CD1c-positive myeloid dendritic cell (primary cell): ENCODE data around the gene TRMT10B.
A peak's percentile ranks its signal among the peaks of the same experiment; 100 is the strongest.
"Not testable (repeated sequence)": the region's sequence is repeated elsewhere in the genome, so short reads cannot be mapped to it uniquely, and the experiment has no call there.

Experiments used
- DNase-seq: peaks from one replicate; pipeline ENCODE4 v3.0.0-alpha.2; 2016; ENCODE audit errors: extremely low spot score

TRMT10B gene

DNA sequence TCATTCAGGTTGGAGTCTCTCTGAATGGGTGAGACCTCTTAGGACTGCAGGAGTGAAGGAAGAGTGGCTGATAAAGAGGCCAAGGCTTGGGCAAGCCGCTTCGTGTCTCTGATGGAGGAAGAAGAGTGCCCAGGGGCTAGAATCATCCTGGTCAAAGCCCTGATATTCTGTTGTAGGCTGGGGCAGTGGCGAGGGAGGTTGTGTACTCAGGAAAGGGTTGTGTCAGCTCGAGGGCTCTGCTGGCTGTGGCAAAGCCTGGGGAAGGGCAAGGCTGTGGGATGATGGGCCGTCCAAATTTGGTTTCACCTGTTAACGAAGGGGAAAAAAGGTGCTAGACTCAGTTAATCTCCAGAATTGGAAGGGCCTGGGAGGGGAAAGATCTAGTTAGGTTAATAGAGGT lies 2.4 kb upstream of the TRMT10B start:
- no peak for DNase-seq

DNA sequence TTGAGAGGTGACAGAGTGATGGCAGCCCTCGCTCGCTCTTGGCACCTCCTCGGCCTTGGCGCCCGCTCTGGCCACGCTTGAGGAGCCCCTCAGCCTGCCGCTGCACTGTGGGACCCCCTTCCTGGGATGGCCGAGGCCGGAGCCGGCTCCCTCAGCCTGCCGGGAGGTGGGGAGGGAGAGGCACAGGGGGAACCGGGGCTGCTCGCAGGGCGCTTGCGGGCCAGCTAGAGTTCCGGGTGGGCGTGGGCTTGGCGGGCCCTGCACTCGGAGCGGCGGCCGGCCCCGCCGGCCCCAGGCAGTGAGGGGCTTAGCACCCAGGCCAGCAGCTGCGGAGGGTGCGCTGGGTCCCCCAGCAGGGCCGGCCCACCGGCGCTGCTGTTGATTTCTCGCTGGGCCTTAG lies 1.9 kb upstream of the TRMT10B start:
- DNase-seq: not testable (repeated sequence)

DNA sequence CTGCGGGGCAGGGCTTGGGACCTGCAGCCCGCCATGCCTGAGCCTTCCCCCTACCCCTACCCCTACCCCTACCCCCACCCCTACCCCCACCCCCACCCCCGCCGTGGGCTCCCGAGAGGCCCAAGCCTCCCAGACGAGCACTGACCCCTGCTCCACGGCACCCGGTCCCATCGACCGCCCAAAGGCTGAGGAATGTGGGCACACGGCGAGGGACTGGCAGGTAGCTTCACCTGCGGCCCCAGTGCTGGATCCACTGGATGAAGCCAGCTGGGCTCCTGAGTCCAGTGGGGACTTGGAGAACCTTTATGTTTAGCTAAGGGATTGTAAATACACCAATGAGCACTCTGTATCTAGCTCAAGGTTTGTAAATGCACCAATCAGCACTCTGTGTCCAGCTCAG lies 1.5 kb upstream of the TRMT10B start:
- not testable (repeated sequence) for DNase-seq

DNA sequence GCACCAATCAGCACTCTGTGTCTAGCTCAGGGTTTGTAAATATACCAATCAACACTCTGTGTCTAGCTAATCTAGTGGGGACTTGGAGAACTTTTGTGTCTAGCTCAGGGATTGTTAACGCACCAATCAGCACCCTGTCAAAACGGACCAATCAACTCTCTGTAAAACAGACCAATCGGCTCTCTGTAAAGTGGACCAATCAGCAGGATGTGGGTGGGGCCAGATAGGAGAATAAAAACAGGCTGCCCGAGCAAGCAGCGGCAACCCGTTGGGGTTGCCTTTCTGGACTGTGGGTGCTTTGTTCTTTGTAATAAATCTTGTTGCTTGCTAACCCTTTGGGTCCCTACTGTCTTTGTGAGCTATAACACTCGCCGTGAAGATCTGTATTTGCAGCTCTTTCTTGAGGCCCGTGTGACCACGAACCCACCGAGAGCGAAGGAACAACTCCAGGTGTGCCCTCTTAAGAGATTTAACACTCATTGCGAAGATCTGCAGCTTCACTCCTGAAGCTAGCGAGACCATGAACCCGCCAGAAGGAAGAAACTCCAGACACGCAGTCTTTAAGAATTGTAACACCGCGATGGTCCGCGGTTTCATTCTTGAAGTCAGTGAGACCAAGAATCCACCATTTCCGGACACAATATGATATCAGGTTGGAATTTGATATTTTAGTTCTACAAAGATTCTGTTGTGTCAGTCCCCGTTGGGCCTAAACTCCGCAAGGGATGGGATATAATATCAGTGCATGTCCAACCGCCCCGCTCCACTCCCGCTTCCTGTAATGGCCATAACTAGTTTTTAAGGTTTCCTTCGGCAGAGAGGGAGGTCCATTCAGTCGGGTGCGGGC lies 740 bp upstream of the TRMT10B start:
- no peak for DNase-seq

DNA sequence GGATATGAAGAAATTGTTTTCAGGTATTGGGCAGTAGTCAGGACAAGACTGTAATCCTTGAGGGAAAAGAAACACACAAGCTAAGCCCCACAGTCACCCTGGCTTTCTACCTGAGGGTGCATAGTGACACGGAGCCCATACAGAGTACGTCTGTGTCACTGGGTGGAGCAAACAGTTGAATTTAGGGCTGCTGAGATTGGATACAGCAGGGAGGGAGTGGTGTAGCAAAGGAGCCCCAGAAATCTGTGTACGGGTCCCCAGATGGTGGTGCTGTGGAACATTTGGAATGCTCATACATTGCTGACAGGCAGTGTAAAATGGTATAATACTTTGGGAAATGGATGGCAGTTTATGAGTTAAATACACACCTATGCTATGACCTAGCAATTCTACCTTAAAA lies 5.1 kb downstream of the TRMT10B start:
- no peak for DNase-seq

DNA sequence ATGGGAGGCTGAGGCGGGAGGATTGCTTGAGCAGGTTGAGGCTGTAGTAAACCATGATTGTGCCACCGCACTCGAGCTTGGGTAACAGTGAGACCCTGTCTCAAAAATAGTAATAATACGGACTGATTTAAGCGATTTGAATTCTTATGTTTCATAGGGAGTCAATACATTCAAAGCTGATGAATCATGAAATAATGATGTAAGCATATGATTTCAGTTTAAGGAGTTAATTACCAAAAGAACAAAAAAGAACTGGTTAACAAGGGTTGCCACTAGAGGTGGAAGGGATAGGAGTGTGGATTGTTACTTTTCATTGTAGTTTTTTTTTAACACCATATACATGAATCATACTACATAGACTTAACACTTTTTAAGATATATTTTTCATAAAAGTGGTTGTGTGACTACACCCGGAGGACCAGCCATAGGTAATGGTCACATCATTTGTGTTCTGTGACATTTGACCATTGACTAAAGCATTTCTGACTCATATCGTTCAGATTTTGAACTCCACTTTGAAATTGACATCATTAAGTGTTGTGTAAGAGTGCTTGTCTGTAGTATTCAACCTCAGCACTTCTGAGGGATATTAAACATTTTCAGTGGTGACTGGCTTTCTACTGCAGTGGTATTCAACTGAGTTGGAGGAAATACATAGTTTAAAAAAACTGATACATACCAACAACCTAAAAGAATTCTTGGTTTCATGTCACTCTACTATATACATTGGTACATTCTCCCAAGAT lies 7.0 kb downstream of the TRMT10B start:
- no peak for DNase-seq

DNA sequence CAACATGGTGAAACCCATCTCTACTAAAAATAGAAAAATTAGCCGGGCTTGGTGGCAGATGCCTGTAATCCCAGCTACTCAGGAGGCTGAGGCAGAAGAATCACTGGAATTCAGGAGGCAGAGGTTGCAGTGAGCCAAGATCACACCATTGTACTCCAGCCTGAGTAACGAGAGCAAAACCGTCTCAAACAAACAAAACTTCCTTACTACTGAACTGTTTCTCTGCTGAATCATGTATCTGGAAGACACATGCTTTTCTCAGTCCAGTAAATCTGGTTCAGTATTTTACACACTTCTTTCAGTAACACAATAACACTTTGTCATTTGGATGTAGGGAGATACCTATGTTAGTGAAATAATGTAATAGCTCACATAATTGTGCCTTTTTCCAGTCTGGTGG lies 7.9 kb downstream of the TRMT10B start:
- DNase-seq: no peak

DNA sequence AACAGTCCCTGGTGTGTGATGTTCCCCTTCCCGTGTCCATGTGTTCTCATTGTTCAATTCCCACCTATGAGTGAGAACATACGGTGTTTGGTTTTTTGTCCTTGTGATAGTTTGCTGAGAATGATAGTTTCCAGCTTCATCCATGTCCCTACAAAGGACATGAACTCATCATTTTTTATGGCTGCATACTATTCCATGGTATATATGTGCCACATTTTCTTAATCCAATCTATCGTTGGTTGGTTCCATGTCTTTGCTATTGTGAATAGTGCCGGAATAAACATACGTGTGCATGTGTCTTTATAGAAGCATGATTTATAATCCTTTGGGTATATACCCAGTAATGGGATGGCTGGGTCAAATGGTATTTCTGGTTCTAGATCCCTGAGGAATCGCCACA lies 11.7 kb downstream of the TRMT10B start:
- DNase-seq: not testable (repeated sequence)

DNA sequence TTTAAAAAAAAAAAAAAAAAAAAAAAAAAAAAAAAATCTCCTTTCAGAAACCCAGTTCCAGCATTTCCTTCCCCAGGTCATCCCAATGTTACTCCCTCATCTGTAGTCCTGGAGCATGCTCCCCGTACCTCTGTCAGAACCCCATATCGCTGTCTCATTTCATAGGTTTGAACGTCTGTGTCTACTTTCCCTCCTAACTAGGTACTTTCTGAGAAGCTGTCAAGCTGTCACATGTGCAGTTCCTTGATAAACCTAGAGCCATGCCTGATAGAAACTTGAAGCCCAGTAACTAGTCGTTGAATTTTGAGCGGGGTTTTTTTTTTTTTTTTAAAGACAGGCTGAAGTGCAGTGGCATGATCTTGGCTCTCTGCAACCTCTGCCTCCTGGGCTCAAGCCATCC lies 15.7 kb downstream of the TRMT10B start:
- DNase-seq: no peak

DNA sequence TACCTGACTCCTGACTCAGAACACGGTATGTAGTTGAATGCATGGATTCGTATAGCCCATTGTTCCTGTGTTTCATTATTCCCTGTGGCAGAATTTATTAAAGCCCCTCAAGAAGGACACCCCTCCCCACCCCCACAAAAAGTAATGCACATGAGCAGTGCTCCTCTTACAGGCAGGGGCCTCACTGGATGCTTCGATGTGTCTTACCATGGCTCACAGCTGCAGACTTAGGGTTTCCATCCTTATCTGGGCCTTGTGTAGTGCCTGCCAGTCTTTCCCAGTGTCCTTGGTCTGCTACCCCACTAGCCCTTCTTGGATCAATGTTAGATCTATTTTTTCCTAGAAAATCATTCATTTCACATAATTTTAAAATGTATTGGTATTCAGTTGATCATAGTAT lies 16.4 kb downstream of the TRMT10B start:
- DNase-seq: no peak

DNA sequence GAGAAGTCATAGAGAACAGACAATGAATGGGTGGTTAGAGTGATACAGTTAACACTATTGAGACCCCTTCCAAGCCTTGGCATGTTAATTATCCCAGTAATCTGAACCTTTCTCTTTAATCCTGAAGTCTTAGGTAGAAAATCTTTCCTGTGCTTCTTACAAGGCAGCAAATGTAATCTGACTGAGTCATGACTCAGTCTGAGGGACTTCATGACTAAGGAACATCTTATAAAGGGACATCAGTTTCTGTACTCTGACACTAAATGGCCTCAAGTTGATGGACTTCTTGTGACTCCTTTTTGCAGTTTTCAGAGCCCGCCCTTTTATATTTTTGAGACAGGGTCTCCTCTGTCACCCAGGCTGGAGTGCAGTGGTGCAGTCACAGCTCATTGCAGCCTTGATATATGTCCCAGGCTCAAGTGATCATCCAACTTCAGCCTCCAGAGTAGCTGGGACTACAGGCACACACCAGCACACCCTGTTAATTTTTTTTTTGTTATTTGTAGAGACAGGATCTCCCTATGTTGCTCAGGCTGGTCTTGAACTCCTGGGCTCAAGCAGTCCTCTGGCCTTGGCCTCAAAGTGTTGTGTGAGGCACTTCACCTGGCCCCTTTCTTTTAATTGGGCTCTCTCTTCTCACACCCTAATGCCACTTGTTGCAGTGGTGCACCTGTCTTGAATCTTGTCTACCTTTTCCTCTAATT lies 21.8 kb downstream of the TRMT10B start:
- no peak for DNase-seq

DNA sequence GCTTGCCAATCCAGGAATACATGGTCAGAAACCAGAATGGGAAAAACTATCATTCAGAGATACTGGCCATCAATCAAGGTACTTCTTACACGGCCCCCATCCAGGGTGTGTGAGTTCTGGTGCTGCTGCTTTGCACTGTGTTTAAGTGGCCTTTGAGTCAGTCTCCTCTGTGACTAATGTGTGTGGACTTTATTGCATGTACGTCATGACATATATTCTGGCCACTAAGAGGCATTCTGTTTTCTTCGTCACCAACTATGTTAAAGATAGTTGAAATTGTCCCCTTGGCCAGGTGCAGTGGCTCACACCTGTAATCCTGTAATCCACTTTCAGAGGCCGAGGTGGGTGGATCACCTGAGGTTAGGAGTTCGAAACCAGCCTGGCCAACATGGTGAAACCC lies 22.7 kb downstream of the TRMT10B start:
- DNase-seq: no peak

DNA sequence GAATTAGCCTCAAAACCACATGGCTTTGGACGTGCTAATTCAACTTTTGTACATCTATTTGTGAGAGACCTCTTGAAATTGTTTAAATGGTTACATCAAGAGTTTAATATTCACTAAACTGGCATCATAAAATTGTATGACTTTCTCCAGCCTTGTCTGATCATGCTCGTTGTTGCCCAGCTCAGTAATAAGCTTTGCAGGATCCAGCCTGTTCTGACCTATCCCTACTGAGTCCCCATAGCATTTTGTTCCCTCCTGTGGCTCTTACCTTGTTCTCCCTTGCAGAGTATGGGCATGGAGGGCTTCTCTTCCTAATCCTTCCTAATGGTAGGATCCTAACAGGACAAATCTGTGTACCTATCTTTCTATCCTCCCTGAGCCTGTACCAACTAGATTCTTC lies 24.9 kb downstream of the TRMT10B start:
- no peak for DNase-seq

DNA sequence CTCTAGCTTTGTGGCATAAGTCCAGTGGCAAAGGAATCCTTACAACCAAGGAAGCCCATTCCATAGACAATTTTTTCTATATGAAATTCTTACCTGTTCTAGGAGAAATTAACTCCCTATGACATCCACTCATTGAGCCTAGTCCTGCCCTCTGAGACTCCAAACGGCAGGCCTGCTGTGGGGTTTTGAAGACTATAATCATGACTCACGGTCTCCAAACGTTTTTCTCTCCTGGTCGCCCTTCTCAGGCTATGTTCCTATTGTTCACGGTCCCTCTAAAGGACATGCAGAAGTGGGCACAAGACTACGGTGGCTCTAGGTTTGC lies 30.6 kb downstream of the TRMT10B start:
- no peak for DNase-seq

DNA sequence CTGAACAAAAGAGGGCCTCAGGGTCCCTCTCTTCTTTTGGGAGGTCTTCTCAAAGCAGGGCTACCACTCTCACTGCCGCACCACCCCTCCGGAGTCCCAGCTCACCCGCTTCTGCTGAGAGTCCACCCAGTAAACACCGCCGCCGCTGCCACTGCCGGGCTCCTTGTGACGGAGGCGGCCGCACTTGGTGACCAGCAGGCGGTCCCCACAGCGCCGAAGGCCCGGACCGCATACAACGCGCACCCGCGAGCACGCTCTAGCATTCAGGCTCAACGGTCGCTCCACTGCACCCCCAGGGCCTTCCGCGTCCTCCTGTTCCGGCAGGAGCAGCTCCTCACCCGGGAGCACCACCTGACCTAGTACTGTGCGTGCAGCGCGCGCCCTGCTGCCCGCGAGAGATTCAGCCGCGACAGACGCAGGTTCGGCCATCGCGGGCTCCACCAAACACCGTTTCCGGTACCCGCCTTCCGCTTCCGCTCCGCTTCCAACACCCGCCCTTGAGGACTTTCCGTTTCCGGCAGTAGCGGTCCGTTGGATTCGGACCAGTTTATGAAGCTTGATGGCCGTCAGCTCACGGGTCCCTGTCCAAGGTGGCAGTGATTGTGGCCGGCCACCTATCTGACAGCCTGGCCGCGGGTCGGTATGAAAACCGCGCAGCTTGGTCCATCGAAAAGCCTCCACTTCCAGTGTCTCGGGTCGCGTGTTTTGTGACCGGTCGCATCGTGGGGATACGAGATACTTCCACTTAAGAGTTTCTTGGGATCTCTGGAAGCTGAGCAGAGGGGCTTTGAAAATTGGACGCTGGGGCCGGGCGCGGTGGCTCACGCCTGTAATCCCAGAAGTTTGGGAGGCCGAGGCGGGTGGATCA lies 31.2 kb downstream of the TRMT10B start, which contains the start of gene EXOSC3:
EXOSC3 (minus strand) TSS at position 449 of the 868 bp plus-strand sequence; CDS start at position 429, 20 bp downstream.
- DNase-seq: peak; percentile 95

DNA sequence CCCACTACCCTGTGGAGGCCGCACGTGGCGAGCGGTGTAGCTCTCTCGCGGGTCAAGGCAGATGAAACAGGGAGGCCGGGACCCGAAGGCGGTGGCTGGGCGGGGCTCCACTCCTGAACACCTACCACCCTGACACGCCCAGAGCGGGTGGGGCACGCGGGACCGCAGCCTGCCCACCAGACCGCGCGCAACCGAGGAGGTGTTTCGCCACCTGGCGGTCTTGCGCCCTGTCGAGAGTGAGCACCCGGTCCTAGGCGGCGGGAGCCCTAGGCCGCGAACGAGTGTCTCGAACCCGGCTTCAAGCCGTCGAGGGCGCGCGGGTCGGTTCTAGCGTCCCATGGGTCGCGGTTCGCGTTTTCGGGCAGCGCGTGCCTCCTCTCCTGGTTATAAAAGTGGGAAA lies 33.5 kb downstream of the TRMT10B start:
- DNase-seq: no peak

DNA sequence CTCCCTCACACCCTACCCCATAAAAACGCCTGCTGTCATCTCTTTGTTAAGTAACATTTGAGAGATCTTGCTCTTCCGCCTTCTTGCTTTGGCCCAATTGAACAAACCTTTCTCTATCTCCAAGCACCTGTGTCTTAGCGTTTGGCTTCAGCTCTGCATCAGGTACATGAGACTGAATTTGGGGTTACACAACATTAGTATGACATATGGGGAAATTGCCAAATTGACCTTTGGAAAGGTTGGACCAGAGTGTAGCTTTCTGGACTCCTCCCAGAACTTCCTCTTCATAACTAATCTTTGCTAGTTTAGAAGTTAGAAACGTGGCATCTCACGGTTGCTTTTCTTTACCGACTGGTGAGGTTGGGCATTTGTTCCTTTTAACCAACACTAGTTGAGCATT lies 34.7 kb downstream of the TRMT10B start:
- peak; percentile 10 for DNase-seq

DNA sequence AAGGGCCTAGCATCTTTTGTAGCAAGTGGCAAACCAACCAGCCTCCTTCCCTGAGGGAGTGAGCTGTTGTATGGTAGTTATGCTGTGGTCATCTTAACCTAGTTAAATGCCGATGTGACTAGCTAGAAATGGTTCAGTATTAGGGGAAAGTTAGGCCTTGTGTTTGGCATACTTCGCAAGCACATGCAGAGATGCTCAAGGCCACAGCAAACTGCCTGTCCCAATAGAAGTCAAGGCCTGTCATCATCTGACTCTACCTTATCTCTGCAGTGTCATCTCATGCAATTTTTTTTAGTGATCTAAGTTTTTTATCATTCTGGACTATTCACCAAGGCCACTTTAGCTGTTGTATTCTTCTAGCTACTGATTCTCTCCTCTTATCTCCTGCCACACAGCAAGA lies 36.5 kb downstream of the TRMT10B start:
- DNase-seq: no peak

DNA sequence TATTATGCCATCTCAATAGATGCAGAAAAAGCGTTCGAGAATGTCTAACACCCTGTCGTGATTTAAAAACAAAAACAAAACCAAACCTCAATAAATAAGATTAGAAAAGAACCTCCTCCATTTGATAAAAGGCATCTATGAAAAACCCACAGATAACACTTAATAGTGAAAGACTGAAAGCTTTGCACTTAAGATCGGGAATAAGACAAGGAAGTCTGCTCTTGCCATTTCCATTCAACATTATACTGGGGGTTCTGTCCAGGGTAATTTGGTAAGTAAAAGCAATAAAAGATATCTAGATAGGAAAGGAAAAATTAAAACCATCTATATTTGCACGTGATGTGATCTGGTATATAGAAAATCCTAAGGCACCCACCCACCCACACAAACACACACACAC lies 38.5 kb downstream of the TRMT10B start:
- no peak for DNase-seq

DNA sequence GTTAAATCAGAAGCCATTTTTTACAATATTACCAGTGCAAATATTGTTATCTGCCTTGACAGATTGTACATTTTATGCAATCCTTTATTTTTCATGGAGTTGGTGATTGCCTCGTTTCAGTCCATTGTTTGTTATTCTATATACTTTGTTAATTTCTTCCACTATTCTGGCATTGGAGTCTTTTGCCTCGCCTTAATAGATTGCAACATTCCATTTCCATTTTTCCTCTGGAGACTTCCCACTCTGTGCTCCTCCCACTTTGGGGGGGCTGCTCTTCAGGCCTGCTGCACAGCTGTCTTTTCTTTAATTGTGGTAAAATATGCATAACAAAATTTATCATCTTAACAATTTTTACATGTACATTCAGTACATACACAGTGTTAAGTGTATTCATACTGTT lies 42.6 kb downstream of the TRMT10B start:
- DNase-seq: no peak

DNA sequence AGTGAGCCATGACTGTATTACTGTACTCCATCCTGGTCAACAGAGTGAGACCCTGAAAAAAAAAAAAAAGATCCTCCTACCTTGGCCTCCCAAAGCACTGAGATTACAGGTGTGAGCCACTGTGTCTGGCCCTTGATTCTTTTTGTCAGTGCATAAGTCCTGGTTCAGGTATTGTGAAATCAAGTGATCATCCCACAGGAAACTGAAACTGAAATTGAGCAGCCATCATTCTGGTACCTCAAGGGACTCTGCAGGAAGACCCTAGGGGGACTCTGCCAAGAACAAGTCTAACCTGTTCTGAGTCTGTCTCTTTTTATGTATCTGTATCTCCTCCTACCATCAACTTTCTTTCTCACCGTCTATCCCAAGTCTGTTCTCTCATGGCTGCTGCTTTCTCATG lies 45.1 kb downstream of the TRMT10B start:
- no peak for DNase-seq
